ENCODE measurements around the gene FH. TPM values are rescaled to one million over a fixed set of nuclear protein-coding genes. Genes with fewer than 3 reads are reported as not detected.

FH gene
- total RNA-seq, 3 donors from 2014 or later, result 43.2 to 48.0 (median 44.2) TPM

DNA sequence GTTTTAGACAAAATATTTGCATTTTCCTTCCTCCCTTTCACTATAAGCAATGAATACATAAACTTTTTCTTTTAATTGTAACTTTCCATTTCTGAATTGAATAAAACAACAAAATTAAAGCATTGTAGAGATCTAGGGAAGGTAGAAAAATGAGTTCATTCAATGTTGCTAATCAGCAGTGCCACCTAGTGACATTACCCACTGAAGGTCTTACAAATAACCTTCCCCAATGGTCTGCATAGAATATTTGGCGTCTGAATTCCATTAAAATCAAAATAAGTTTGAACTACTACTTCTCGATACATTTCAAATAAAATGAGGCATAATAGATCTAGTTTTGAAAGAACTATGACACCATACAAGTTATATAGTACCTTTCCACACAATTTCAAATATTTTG is 19.6 kb downstream of the FH start:
- no peaks in the 10 kb centered on the region for H3K9me3 ChIP-seq
- TF ChIP-seq, protein P1, sequence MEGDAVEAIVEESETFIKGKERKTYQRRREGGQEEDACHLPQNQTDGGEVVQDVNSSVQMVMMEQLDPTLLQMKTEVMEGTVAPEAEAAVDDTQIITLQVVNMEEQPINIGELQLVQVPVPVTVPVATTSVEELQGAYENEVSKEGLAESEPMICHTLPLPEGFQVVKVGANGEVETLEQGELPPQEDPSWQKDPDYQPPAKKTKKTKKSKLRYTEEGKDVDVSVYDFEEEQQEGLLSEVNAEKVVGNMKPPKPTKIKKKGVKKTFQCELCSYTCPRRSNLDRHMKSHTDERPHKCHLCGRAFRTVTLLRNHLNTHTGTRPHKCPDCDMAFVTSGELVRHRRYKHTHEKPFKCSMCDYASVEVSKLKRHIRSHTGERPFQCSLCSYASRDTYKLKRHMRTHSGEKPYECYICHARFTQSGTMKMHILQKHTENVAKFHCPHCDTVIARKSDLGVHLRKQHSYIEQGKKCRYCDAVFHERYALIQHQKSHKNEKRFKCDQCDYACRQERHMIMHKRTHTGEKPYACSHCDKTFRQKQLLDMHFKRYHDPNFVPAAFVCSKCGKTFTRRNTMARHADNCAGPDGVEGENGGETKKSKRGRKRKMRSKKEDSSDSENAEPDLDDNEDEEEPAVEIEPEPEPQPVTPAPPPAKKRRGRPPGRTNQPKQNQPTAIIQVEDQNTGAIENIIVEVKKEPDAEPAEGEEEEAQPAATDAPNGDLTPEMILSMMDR (IDR thresholded peaks at IDR 0.05), result no peak
- no peak for TF ChIP-seq POLR2A (IDR thresholded peaks at IDR 0.05)
- TF ChIP-seq POLR2AphosphoS5 (IDR thresholded peaks at IDR 0.05), result no peak
- H3K36me3 ChIP-seq, result peaks cover 3% of the 10 kb centered on the region
- no peak for DNase-seq (ENCODE audit: low spot score in 2 of 2)
- intact Hi-C loops (cut with DNase I; ENCODE audit: low total_unique reads), result no loop called here
- H3K27me3 ChIP-seq, result no peaks in the 10 kb centered on the region
- H3K27ac ChIP-seq, result no peak overlapping the region
- no peak overlapping the region for H3K4me3 ChIP-seq
- H3K4me1 ChIP-seq, result no peaks in the 10 kb centered on the region

DNA sequence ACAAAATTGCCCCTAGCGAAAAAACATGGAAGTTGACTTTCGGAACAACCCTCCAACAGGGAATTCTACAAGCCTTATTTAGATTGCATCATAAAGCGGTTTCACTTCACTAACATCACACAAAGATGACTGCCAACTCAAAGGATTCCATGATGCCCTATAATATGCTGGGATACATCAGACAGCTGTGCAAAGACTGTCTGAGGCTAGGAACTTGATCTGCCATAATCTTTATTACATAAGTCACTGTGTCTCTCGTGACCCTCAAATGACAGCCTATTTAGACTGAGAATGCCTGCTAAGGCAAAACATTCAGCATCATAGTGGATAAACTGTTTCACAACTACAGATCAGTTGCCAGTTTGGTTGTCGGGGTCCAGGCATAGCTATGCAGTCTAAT is 23.8 kb downstream of the FH start:
- no peak for TF ChIP-seq POLR2A (IDR thresholded peaks at IDR 0.05)
- TF ChIP-seq POLR2AphosphoS5 (IDR thresholded peaks at IDR 0.05), result no peak
- TF ChIP-seq, protein P1 (IDR thresholded peaks at IDR 0.05), result no peak
- H3K4me1 ChIP-seq, result no peaks in the 10 kb centered on the region
- DNase-seq (ENCODE audit: low spot score in 2 of 2), result no peak
- H3K36me3 ChIP-seq, result no peaks in the 10 kb centered on the region
- no peaks in the 10 kb centered on the region for H3K27me3 ChIP-seq
- no peaks in the 10 kb centered on the region for H3K9me3 ChIP-seq
- H3K4me3 ChIP-seq, result no peak overlapping the region
- no peak overlapping the region for H3K27ac ChIP-seq
- intact Hi-C loops (cut with DNase I; ENCODE audit: low total_unique reads), result no loop called here

DNA sequence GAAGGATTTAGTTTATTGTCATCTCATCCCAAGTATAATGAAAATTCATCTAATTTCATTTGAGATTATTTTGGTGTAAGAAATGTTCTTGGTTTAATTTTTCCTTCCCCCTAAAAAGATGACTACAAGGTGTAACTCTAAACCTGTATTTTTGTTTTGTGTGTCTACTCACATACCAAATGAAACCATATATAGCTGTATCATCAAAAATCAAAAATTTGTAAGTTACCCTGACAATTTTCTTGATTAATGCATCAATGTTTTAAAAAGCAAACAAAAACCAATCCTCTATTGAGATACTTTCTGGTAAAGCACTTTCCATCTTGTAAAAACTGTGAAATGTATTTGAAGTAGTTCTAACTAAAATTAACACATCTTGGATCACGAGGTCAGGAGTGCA is 30.8 kb downstream of the FH start:
- no peak for TF ChIP-seq POLR2AphosphoS5 (IDR thresholded peaks at IDR 0.05)
- no peak for TF ChIP-seq POLR2A (IDR thresholded peaks at IDR 0.05)
- TF ChIP-seq, protein P1 (IDR thresholded peaks at IDR 0.05), result no peak
- Histone ChIP-seq H3K36me3 (no peaks in the 10 kb centered on the region), H3K4me3 (no peak overlapping the region)

DNA sequence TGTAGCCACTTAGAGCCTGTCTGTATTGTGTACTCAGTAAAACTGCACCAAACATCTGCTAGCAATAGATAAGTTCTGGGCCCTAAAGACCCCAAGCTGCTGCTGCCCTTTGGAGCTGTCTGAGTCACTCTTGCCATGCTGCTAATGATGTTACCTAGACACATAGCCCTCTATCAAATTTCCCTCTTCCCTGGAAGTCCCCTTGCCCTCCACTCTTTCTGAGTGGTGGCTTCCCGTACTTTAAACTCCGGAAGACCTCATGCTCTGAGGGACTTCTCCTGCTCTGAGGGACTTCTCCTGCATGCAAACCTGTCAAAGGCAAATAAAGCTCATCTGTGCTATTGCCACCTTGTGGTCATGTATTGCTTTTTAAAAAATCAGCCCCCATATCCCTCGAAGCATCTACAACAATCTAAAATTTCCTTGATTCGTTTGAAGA is 34.0 kb downstream of the FH start:
- Histone ChIP-seq H3K4me1 (no peaks in the 10 kb centered on the region), H3K9me3 (no peaks in the 10 kb centered on the region), H3K36me3 (no peaks in the 10 kb centered on the region), H3K27me3 (no peaks in the 10 kb centered on the region), H3K27ac (no peak overlapping the region), H3K4me3 (no peak overlapping the region)
- TF ChIP-seq POLR2AphosphoS5 (IDR thresholded peaks at IDR 0.05) (no peak), POLR2A (IDR thresholded peaks at IDR 0.05) (no peak)
- TF ChIP-seq, protein P1 (IDR thresholded peaks at IDR 0.05), result no peak
- intact Hi-C loops (cut with DNase I; ENCODE audit: low total_unique reads), result no loop called here
- DNase-seq (ENCODE audit: low spot score in 2 of 2), result no peak

More for the DNA sequence above, 30.8 kb downstream of the FH start:
- Histone ChIP-seq H3K27me3 (no peaks in the 10 kb centered on the region), H3K4me1 (no peaks in the 10 kb centered on the region), H3K9me3 (no peaks in the 10 kb centered on the region), H3K27ac (no peak overlapping the region)
- intact Hi-C loops (cut with DNase I; ENCODE audit: low total_unique reads), result no loop called here
- DNase-seq (ENCODE audit: low spot score in 2 of 2), result no peak

- DNase-seq (ENCODE audit: low spot score in 2 of 2), result no peak
- no peaks in the 10 kb centered on the region for H3K4me1 ChIP-seq
- intact Hi-C loops (cut with DNase I; ENCODE audit: low total_unique reads), result no loop called here
- H3K36me3 ChIP-seq, result no peaks in the 10 kb centered on the region
- TF ChIP-seq POLR2A (IDR thresholded peaks at IDR 0.05) (no peak), POLR2AphosphoS5 (IDR thresholded peaks at IDR 0.05) (no peak)
- TF ChIP-seq, protein P1 (IDR thresholded peaks at IDR 0.05), result no peak
- no peak overlapping the region for H3K4me3 ChIP-seq
- no peak overlapping the region for H3K27ac ChIP-seq
- no peaks in the 10 kb centered on the region for H3K9me3 ChIP-seq
- no peaks in the 10 kb centered on the region for H3K27me3 ChIP-seq
These were observed 34.4 kb downstream of the FH start for GRCh38 chr1:241485145-241485544.
